HG02885 (cell line): ENCODE measurements around the gene VAX1.
"Not testable (repeated sequence)": the region's sequence is repeated elsewhere in the genome, so short reads cannot be mapped to it uniquely, and the experiment has no call there.

Experiments
- ATAC-seq: cut with Tn5 transposase; IDR thresholded peaks from one replicate; pipeline ENCODE4 v1.9.1; 2021; ENCODE audit warnings: mild to moderate bottlenecking; ENCODE audit not compliant: unreplicated experiment, poor library complexity

Gene VAX1

GRCh38 chr10:117137911-117138642 lies at the start of gene VAX1:
Gene VAX1 (minus strand): TSS chr10:117138270. CDS start chr10:117138056, 214 bp downstream.
- no peak for ATAC-seq

DNA sequence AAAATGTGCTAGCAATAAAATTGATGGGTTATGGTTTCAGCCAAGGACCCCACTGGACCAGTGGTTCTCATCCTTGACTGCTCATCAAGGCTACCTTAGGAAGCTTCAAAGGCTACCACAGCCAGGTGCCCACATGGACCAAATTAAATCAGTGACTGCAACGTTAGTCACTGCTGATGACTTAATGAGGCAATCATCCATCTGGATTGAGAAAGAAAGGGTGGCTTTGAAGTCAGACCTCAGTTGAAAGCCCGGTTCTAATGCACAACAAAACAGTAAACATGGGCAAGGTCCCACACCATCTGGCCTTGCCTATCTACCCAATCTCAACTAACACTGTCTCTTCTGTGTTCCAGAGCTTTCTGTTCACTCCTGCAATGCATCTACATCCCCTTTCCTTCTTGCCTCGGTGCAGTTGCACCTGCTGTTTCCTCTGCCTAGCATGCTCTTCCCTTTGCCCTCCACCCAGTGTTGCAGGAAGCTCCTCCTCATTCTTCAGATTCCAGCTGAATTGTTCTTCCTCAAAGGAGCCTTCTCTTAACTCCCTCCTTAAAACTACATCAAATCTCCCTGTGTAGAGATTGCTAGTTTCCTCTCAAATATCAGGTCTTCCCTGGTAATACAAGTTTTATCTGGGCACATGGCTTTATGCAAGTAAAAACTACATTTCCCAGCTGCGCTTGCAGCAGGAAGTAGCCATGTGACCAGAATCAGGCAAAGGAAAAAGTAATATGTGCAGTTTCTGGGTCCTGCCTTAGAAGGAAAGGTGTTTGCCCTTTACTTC lies 49.0 kb upstream of the VAX1 start:
- ATAC-seq: no peak

- ATAC-seq: not testable (repeated sequence)
Observed at GRCh38 chr10:117185817-117186216, 47.7 kb upstream of the VAX1 start.

DNA sequence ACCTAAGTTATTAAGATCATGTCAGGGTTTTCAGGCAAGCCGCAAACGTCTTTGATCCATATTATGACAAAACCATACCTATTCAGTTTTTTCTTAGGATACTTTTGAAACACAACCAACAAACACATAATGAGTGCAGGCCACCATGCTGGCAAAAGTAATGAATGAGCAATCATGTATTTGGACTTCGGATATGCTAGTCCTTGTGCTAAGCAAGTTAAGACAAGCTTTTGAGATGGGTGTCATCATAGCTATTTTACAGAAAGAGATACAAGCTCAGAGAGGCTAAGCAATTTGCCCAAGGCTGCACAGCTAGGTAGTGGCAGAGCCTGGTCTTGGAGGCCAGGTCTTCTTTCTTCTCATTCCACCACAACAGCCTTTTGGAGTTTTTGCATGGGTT lies 46.8 kb upstream of the VAX1 start:
- ATAC-seq: no peak

- no peak for ATAC-seq
Observed at GRCh38 chr10:117184296-117184695, 46.2 kb upstream of the VAX1 start.

DNA sequence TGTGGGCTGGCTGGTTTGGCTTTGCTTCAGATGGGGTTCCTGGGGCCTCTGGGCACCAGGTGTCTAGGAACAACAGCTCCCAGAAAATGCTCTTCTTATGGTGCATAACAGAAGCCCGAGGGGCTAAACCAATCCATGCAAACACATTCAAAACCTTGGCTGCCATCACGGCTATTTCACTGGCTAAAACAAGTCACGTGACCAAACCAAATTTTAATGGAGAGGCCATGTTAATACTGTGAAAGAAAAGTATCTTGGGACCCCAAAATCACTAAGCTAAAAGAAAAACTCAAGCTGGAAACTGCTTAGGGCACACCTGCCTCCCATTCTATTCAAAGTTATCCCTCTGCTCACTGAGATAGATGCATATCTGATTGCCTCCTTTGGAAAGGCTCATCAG lies 40.1 kb upstream of the VAX1 start:
- no peak for ATAC-seq

GRCh38 chr10:117175901-117176534 lies 37.9 kb upstream of the VAX1 start:
- ATAC-seq: peak; percentile 52

DNA sequence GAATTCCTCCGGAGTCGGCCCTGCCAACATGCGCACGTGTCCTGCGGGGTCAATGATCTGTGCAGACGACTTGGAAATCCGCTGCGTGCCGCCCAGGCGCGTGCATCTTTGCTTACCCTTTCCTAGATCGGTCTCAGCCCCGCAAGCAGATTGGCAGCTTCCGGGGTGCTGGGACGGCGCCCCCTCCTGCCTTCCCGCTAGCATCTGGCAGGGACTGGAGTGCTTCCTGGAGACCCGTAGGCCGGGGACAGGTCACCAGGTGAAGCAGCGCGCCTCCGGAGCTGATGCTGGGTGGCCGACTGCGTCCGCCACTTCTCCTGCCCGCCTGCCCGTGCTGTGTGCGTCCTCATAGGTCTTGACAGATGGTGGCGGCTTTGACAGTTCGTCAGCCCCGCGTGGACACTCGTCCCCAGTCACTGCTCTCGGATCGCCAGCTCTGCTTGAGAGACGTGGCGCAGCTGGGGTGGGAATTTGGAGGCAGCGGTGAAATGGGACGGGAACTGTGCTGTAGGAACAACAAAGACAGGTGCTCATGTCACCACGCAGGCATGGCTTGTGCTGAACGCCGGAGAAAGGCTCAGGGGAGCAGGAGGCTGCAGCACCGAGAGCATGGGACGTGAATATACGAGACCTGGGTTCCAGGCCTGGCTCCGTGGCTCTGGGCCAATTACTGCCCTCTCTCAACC lies 37.3 kb upstream of the VAX1 start:
- ATAC-seq: peak; percentile 38

DNA sequence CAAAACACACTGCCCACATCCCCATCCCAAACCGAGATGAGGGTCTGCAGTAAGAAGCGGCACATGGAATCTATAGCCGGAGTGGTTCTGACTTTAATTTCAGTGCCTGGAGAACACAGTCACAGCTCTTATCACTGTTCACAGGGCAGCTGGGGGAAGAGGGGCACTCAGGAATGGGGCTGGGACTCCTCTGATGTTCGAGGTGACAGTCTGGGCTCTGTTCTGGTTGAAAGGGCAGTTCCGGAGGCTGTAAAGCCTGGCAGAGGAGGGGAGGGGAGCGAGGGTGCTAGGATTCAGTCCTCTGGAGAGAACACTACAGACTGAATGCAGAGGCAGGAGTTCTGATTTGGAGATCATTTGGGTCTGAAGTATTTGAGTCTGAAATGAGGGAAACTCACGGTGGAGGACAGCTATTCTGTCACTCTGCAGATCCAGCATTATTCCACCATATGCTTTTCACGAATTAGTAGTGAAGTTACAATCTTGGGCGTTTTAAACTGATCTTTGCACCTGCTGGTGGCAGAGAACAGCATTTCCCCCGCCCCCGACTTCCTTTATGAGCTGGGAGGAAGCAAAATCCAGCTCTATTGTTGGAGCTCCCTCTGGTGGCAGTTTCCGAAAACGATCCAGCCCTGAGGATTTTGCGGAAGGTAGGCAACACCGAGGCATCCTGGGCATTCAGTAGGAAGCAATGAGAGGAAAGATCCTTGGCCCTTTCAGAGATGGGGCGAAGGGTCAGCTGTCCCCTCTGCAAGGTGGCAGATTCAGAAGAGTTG lies 36.6 kb upstream of the VAX1 start:
- peak; percentile 90 for ATAC-seq

- ATAC-seq: no peak
Observed at GRCh38 chr10:117170244-117170643, 32.2 kb upstream of the VAX1 start.

DNA sequence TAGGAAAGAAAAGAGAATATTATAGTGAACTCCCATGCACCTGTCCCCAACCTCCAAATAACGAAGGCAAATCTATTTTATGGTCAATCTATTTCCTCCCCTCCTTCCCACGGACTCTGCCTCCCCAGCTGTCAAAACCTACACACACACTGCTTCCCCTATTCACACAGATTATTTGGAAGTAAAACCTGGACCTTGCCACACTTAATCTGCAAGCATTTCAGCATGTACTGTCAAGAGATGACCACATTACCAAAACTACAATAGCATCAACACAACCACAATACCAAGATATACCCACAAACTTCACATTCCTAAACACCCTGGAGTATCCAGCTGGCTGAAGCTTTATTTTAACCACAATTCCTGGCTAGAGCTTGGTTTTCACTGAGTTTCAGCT lies 31.4 kb upstream of the VAX1 start:
- no peak for ATAC-seq

GRCh38 chr10:117168729-117169128 lies 30.7 kb upstream of the VAX1 start:
- no peak for ATAC-seq

DNA sequence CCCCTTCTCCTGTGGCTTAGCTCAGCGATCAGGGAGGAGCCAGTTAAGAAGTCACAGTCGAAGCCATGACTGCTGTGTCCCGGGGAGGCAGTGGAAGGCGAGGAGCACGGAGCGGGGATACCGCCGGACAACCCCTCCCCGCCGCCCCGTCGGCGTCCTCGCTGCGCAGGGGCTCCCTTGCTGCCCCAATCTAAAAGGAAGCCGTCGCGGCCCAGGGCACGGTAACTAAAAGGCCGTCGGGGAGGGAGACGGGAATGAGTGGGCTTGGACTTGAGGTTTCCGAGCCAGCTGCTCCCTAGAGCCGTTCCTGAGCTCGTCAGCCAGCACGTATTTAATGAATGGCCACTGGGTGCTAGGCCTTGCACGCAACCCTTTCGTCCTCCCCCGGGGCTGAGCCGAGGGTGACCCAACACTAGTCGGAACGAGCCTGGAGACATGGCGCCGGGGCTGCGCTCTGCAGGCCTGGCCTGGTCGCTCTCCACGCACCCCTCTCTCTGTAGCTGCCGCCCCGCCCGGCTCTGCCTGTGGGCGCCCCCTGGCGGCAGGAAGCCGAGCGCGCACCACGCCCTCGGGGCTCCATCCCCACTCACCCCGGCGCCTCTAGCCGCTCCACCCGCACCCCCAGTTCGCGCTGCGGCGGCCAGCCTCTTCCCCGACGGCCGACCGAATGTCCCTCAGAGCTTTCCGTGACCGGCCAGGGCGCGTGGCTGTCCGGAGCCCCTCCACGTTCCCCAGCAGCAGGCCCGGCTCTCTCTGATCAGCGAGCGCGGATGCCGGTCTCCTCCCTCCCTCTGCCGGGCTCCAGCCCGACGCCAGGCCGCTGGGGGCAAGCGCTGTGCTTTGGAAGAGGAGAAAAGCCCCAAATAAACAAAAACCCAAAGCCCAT lies 30.0 kb upstream of the VAX1 start:
- peak; percentile 94 for ATAC-seq

DNA sequence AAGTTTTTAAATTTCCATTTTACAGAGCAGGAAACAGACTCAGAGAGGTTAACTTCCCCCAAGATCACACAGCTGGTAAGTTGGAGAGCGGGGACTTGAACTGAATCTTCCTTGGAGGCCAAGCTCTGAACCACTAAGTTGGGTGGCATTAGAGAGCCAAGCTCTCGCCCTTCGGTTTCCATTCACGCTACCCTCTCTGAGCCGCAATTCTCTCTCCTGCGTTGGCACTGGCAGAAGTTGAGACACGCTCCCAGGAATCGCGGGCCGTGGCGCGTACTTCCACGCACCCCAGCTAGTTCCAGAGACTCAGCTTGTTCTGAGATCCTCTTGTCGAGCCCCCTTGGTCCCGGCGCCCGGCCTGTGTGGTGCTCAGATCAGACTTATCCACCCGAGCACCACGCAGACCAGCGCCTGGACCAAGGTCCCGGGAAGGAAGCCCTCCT lies 29.3 kb upstream of the VAX1 start:
- ATAC-seq: no peak

- no peak for ATAC-seq
Observed at GRCh38 chr10:117166418-117167345, 28.6 kb upstream of the VAX1 start.

DNA sequence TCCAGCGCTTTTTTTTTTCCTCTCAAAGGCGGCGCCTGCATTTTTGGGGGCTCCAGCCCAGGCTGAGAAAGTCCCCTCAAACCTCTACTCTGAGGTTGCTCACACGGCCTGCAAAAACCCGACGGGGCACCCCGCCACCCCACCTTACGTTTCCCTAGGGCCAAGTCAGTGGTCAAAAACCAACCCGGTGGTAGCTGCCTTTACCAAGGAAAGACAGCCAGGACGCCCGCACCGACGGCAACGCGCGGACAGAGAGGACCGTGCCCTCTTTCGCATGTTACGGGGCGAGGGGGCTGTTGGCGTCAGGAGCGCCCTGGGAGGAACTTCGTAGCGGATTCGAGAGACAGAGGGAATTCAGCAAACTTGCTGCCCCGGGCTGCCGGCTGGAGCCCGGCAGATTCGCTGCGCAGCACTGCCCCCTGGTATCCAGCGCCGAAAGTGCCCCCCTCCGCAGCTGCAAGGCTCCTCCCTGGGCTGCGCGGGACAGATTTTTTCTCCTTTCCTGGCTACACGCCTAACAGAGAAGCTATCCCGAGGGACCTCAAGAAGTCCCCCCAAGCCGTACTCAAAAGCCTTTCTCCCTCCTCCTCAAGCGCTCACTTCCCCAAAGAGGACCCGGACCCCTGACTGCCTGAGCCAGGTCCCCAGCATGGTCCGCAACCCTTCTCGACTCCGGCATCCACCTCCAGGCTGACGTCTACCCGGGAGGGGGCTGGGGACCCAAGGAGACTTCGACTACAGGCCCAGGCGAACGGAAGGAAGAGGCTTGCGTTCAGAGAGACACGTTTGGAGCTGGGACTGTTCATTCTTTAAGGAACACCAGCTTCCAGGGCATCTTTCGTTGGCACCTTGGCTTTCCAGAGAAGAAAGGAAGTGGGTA lies 27.7 kb upstream of the VAX1 start:
- no peak for ATAC-seq
